Heart left ventricle (tissue), 16 donors: ENCODE measurements around the gene SCRN2. TPM values are rescaled to one million over a fixed set of nuclear protein-coding genes. Genes with fewer than 3 reads are reported as not detected.

Experiments
- ATAC-seq, 4 donors: fragments of 200-7000 bp; cut with Tn5 transposase; one replicate each; pipeline ENCODE4 v1.9.1; 2020 to 2022; ENCODE audit warnings: moderate library complexity in 4 of 4, mild to moderate bottlenecking in 3 of 4, moderate number of reproducible peaks in 1 of 4
- DNase-seq, 5 donors: peaks; one replicate each; pipeline ENCODE4 v3.0.0-alpha.2; 2020
- H3K27ac ChIP-seq, 12 donors: fragments of 200-600 bp; sonication (generic) in 4 of 12; one replicate each; pipeline versions ENCODE4 v1.5.0 to v1.8.0; 2016 to 2022; ENCODE audit warnings: mild to moderate bottlenecking in 2 of 12
- H3K27me3 ChIP-seq, 9 donors: fragments of 200-600 bp; sonication (generic) in 2 of 9; one replicate each; pipeline versions ENCODE4 v1.5.1 to v1.8.0; 2016 to 2022; ENCODE audit warnings: mild to moderate bottlenecking in 3 of 9
- H3K36me3 ChIP-seq, 9 donors: fragments of 200-600 bp; sonication (generic) in 2 of 9; one replicate each; pipeline versions ENCODE4 v1.5.0 to v1.8.0; 2018 to 2022; ENCODE audit warnings: mild to moderate bottlenecking in 2 of 9
- H3K4me1 ChIP-seq, 12 donors: fragments of 200-600 bp; sonication (generic) in 4 of 12; one replicate each; pipeline versions ENCODE4 v1.5.0 to v1.8.0; 2016 to 2022; ENCODE audit warnings: mild to moderate bottlenecking in 3 of 12
- H3K4me3 ChIP-seq, 12 donors: fragments of 200-600 bp; sonication (generic) in 4 of 12; one replicate each; pipeline versions ENCODE4 v1.5.0 to v1.8.0; 2017 to 2022; ENCODE audit warnings: mild to moderate bottlenecking in 9 of 12, moderate library complexity in 4 of 12
- H3K9me3 ChIP-seq, 12 donors: fragments of 200-600 bp; sonication (generic) in 4 of 12; one replicate each; pipeline versions ENCODE4 v1.5.0 to v1.8.0; 2016 to 2022; ENCODE audit warnings: mild to moderate bottlenecking in 1 of 12
- CTCF ChIP-seq, 12 donors: fragments of 200-600 bp; sonication (generic) in 4 of 12; IDR thresholded peaks; one replicate each; pipeline versions ENCODE4 v1.5.0 to v1.8.0; 2018 to 2022; ENCODE audit warnings: antibody characterized with exemption in 12 of 12, mild to moderate bottlenecking in 5 of 12
- POLR2A ChIP-seq, 2 donors: fragments of 450-650 bp; IDR thresholded peaks; one replicate each; pipeline ENCODE4 v1.6.1; 2017; ENCODE audit warnings: antibody characterized with exemption in 2 of 2, mild to moderate bottlenecking in 2 of 2, moderate library complexity in 2 of 2
- WGBS, 4 donors: extraction: QIAGEN DNeasy Blood & Tissue Kit in 2 of 4; methylation state at CpG; one replicate each; pipeline versions ENCODE4 v1.1.5 to v1.1.7; 2013 to 2018; 5-methylcytosine and 5-hydroxymethylcytosine counted together
- intact Hi-C, 10 donors: fragments of 100-400 bp; cut with DNase I; formaldehyde crosslinking; loops; one replicate each; pipeline versions ENCODE4 v1.11.1 to v1.14.2; 2022
- polyA plus RNA-seq, 2 donors: library from polyadenylated mRNA; stranded (reverse); fragments of 200-250 nt; gene quantifications; one replicate each; pipeline ENCODE4 v1.2.3, GENCODE V29; 2013
- total RNA-seq, 9 donors: library from RNA; depleted of rRNA in 2 of 9; stranded (reverse); fragments of >200 nt in 2 of 9; fragmentation: NEBNext Ultra II Directional in 3 of 9; extraction: Animal tissue kit (Norgen Biotek cat#: 25700) in 3 of 9; gene quantifications; one replicate each; pipeline versions ENCODE4 v1.1.0 to v1.2.4, GENCODE V29; 2016 to 2023
- donor health status: ischemic (EF 13 %, LVEDD 7.1; RV severe dilation, severe dysfunction).
- donor health status: healthy with polysubstance abuse.
- donor health status: DM: no; HTN: yes; CAD: no.
- donor health status: DM: no; HTN: no; CAD: no.
- donor health status: ischemic (EF 25% LVEDD 6.9; RV normal size, moderate dysfunction).
- donor health status: ischemic (EF 25% LVEDD 5.7; RV mildly dilated, moderate dysfunction).
- donor health status: healthy.
- donor health status: DM: yes; HTN: yes; CAD: no.
- donor health status: ischemic (EF 35%, LVEDD 5.7; RV mildly dilated, moderate dysfunction).
- donor health status: nonischemic (EF 11% LVEDD 7.7; RV severe dilation, severe dysfunction).
- donor health status: DM: yes; HTN: yes; CAD: no.
- donor health status: PGD.
- donor health status: ischemic (EF 29% LVEDD 5.4; RV normal size, mild dysfunction).
- donor health status: nonischemic (EF 23%, LVEDD 6.1; RV moderate dilation, normal function).

The SCRN2 gene
- total and polyA plus RNA-seq, 11 donors: 17.5 to 58.5 (median 33.9) TPM

- Histone ChIP-seq H3K4me3 (no peak overlapping the region), H3K27me3 (peaks cover 0 to 39% (median 21%) of the 10 kb centered on the region in 9 donors), H3K27ac (no peak overlapping the region), H3K9me3 (no peaks in the 10 kb centered on the region), H3K36me3 (no peaks in the 10 kb centered on the region), H3K4me1 (no peaks in the 10 kb centered on the region)
- 47 to 61% (median 52%) methylated on average over 2 of the region's 2 CpGs for WGBS, 4 donors
- no peak for ATAC-seq
- intact Hi-C loops: loop anchor here in 3 of 10 donors (10.0 kb wide), 3 partner anchors 93 to 133 kb away; partner anchors contain the start of gene TBKBP1 (in 1 of the 3)
- TF ChIP-seq POLR2A (IDR thresholded peaks at IDR 0.05): no peak
- no peak for TF ChIP-seq CTCF (IDR thresholded peaks at IDR 0.05)
- no peak for DNase-seq
Measured at GRCh38 chr17:47797797-47798196, 43.3 kb downstream of the SCRN2 start.

- no peak for ATAC-seq
- intact Hi-C loops: loop anchor here in 4 of 10 donors (5.0 to 10.0 kb wide), 4 partner anchors 88 to 128 kb away; partner anchors contain the start of gene TBKBP1 (in 1 of the 4)
- TF ChIP-seq POLR2A (IDR thresholded peaks at IDR 0.05) (no peak), CTCF (IDR thresholded peaks at IDR 0.05) (no peak)
Measured at GRCh38 chr17:47792979-47793378, 48.1 kb downstream of the SCRN2 start.

GRCh38 chr17:47792457-47792856 is 48.6 kb downstream of the SCRN2 start:
- H3K27me3 ChIP-seq: peaks cover 13 to 84% (median 65%) of the 10 kb centered on the region in 9 donors

More at GRCh38 chr17:47792979-47793378, 48.1 kb downstream of the SCRN2 start:
- WGBS, 4 donors: 61 to 66% (median 63%) methylated on average over 6 of the region's 6 CpGs
- peaks cover 11 to 80% (median 60%) of the 10 kb centered on the region in 9 donors for H3K27me3 ChIP-seq
- no peak overlapping the region for H3K27ac ChIP-seq
- H3K36me3 ChIP-seq: no peaks in the 10 kb centered on the region
- peaks cover 0 to 10% (median 5%) of the 10 kb centered on the region in 12 donors for H3K4me1 ChIP-seq
- no peak for DNase-seq
- H3K9me3 ChIP-seq: no peaks in the 10 kb centered on the region
- no peak overlapping the region for H3K4me3 ChIP-seq

More at GRCh38 chr17:47792457-47792856, 48.6 kb downstream of the SCRN2 start:
- Histone ChIP-seq H3K36me3 (no peaks in the 10 kb centered on the region), H3K9me3 (no peaks in the 10 kb centered on the region), H3K4me1 (peaks cover 0 to 10% (median 5%) of the 10 kb centered on the region in 12 donors), H3K27ac (no peak overlapping the region), H3K4me3 (no peak overlapping the region)
- intact Hi-C loops: loop anchor here in 4 of 10 donors (5.0 to 10.0 kb wide), 4 partner anchors 88 to 128 kb away; partner anchors contain the start of gene TBKBP1 (in 1 of the 4)
- 72 to 79% (median 77%) methylated on average over 1 of the region's 1 CpG for WGBS, 4 donors
- no peak for TF ChIP-seq CTCF (IDR thresholded peaks at IDR 0.05)
- TF ChIP-seq POLR2A (IDR thresholded peaks at IDR 0.05): no peak
- ATAC-seq: no peak
- no peak for DNase-seq
